CD4-positive, alpha-beta memory T cell (primary cell): Measurements from ENCODE around the gene KIAA1614. TPM values are rescaled to one million over a fixed set of nuclear protein-coding genes. Genes with fewer than 3 reads are reported as not detected.
"Not testable (repeated sequence)": the region's sequence is repeated elsewhere in the genome, so short reads cannot be mapped to it uniquely, and the experiment has no call there.

ENCODE experiments used
- CTCF ChIA-PET: fragments of 350-600 bp; sonication (Branson Sonifier 250); formaldehyde crosslinking; loops from one replicate; lab custom pipeline; 2021; ENCODE audit warnings: inconsistent platforms; ENCODE audit not compliant: partially characterized antibody; lab: Charles Lee
- POLR2A ChIA-PET: fragments of 350-600 bp; sonication (Branson Sonifier 250); formaldehyde crosslinking; loops from one replicate; lab custom pipeline; 2021; ENCODE audit not compliant: partially characterized antibody; lab: Charles Lee
- DNase-seq, 5 donors: peaks; one replicate each; pipeline versions ENCODE4 v3.0.0 to v3.0.0-alpha.2; 2020 to 2022; ENCODE audit warnings: mixed read lengths in 1 of 5
- H3K27ac ChIP-seq: one replicate; pipeline ENCODE4 v1.7.0; 2013; ENCODE audit warnings: low read depth, low read length
- H3K27me3 ChIP-seq: 2 replicates; pipeline ENCODE4 v1.7.0; 2013; ENCODE audit warnings: mild to moderate bottlenecking, low read length, moderate library complexity; ENCODE audit not compliant: insufficient read depth
- H3K36me3 ChIP-seq: 2 replicates; pipeline ENCODE4 v1.7.0; 2013; ENCODE audit warnings: mild to moderate bottlenecking, low read length, moderate library complexity; ENCODE audit not compliant: insufficient read depth
- H3K4me1 ChIP-seq: 2 replicates; pipeline ENCODE4 v1.7.0; 2013; ENCODE audit warnings: mild to moderate bottlenecking, low read length, moderate library complexity; ENCODE audit not compliant: insufficient read depth
- H3K4me3 ChIP-seq, 2 donors: one replicate each; pipeline ENCODE4 v1.7.0; 2013; ENCODE audit warnings: low read length in 2 of 2, mild to moderate bottlenecking in 1 of 2
- H3K9me3 ChIP-seq, 2 donors: one replicate each; pipeline ENCODE4 v1.7.0; 2013; ENCODE audit warnings: low read length in 2 of 2, control low read depth in 1 of 2; ENCODE audit not compliant: control insufficient read depth in 1 of 2
- H3K27ac Mint-ChIP-seq, 7 donors: one replicate each; pipeline ENCODE4 v1.8.0; 2020 to 2021; ENCODE audit warnings: mixed read lengths in 7 of 7, mild to moderate bottlenecking in 6 of 7, inconsistent platforms in 3 of 7, moderate library complexity in 3 of 7
- H3K27me3 Mint-ChIP-seq, 2 donors: one replicate each; pipeline ENCODE4 v1.8.0; 2020 to 2021; ENCODE audit warnings: mixed read lengths in 2 of 2
- H3K36me3 Mint-ChIP-seq, 2 donors: one replicate each; pipeline ENCODE4 v1.8.0; 2020 to 2021; ENCODE audit warnings: mixed read lengths in 2 of 2, inconsistent platforms in 1 of 2, mild to moderate bottlenecking in 1 of 2
- H3K4me1 Mint-ChIP-seq, 4 donors: one replicate each; pipeline ENCODE4 v1.8.0; 2020 to 2021; ENCODE audit warnings: mixed read lengths in 4 of 4, mild to moderate bottlenecking in 1 of 4
- H3K4me3 Mint-ChIP-seq, 8 donors: one replicate each; pipeline ENCODE4 v1.8.0; 2020 to 2021; ENCODE audit warnings: mixed read lengths in 8 of 8, mild to moderate bottlenecking in 7 of 8, moderate library complexity in 6 of 8, inconsistent platforms in 3 of 8
- H3K9me3 Mint-ChIP-seq, 8 donors: one replicate each; pipeline ENCODE4 v1.8.0; 2020 to 2021; ENCODE audit warnings: mixed read lengths in 8 of 8, mild to moderate bottlenecking in 5 of 8, inconsistent platforms in 3 of 8, moderate library complexity in 1 of 8
- intact Hi-C: fragments of 100-400 bp; cut with micrococcal nuclease; formaldehyde crosslinking; loops from one replicate; pipeline ENCODE4 v1.15.1; 2023
- polyA plus RNA-seq, 2 donors: library from polyadenylated mRNA; unstranded; fragments of 300-500 nt; fragmentation: Illumina TruSeq; gene quantifications; one replicate each; pipeline ENCODE4 v1.2.3, GENCODE V29; 2021
- total RNA-seq, 2 experiments: library from RNA; stranded (reverse); gene quantifications; one replicate each; pipeline ENCODE4 v1.2.3, GENCODE V29; 2021

Gene KIAA1614
- total and polyA plus RNA-seq, 4 experiments from 2014 or later: 0.12 to 0.61 TPM; not detected in 2

GRCh38 chr1:180966744-180967536, 54.2 kb downstream of the KIAA1614 start:
- H3K4me1 ChIP-seq: no peaks in the 10 kb centered on the region
- H3K4me3 Mint-ChIP-seq: no peak overlapping the region
- no peak overlapping the region for H3K27ac ChIP-seq
- no peaks in the 10 kb centered on the region for H3K27me3 Mint-ChIP-seq
- ChIA-PET CTCF (interaction anchor here (0.6 to 1.0 kb wide), 2 partner anchors 12 to 195 kb away, joined by 3 to 5 read pairs; no protein-coding TSS in a partner anchor), POLR2A (no interaction called here)
- no peaks in the 10 kb centered on the region for H3K9me3 ChIP-seq
- peak overlapping the region in 3 of 7 donors; percentile 34 to 69 (median 46) for H3K27ac Mint-ChIP-seq
- peaks cover 3 to 8% (median 4%) of the 10 kb centered on the region in 4 donors for H3K4me1 Mint-ChIP-seq
- peaks cover 7% of the 10 kb centered on the region for H3K36me3 ChIP-seq
- no peaks in the 10 kb centered on the region for H3K9me3 Mint-ChIP-seq
- H3K27me3 ChIP-seq: no peaks in the 10 kb centered on the region
- no peak overlapping the region for H3K4me3 ChIP-seq
- H3K36me3 Mint-ChIP-seq: peaks cover 37 to 57% of the 10 kb centered on the region in 2 donors
- DNase-seq: no peak
- intact Hi-C loops: no loop called here

GRCh38 chr1:180967558-180967957, 54.9 kb downstream of the KIAA1614 start:
- no peaks in the 10 kb centered on the region for H3K9me3 Mint-ChIP-seq
- H3K4me3 Mint-ChIP-seq: no peak overlapping the region

GRCh38 chr1:180968834-180969233, 56.1 kb downstream of the KIAA1614 start:
- H3K36me3 Mint-ChIP-seq: peaks cover 54 to 74% of the 10 kb centered on the region in 2 donors
- H3K27me3 Mint-ChIP-seq, H3K9me3 Mint-ChIP-seq, H3K27ac Mint-ChIP-seq, H3K4me1 Mint-ChIP-seq, DNase-seq, CTCF ChIA-PET, H3K27ac ChIP-seq, intact Hi-C loops, H3K4me1 ChIP-seq, H3K4me3 Mint-ChIP-seq, H3K9me3 ChIP-seq, H3K27me3 ChIP-seq, H3K4me3 ChIP-seq, POLR2A ChIA-PET: not testable (repeated sequence)
- peaks cover 11% of the 10 kb centered on the region for H3K36me3 ChIP-seq

More at GRCh38 chr1:180967558-180967957, 54.9 kb downstream of the KIAA1614 start:
- no peak overlapping the region for H3K27ac Mint-ChIP-seq
- ChIA-PET POLR2A (no interaction called here), CTCF (no interaction called here)
- intact Hi-C loops: no loop called here
- no peaks in the 10 kb centered on the region for H3K27me3 ChIP-seq
- H3K4me1 ChIP-seq: no peaks in the 10 kb centered on the region
- no peak overlapping the region for H3K27ac ChIP-seq
- H3K4me3 ChIP-seq: no peak overlapping the region
- H3K4me1 Mint-ChIP-seq: peaks cover 3 to 8% (median 4%) of the 10 kb centered on the region in 4 donors
- H3K36me3 Mint-ChIP-seq: peaks cover 42 to 62% of the 10 kb centered on the region in 2 donors
- no peak for DNase-seq
- H3K9me3 ChIP-seq: no peaks in the 10 kb centered on the region
- H3K36me3 ChIP-seq: peaks cover 11% of the 10 kb centered on the region
- no peaks in the 10 kb centered on the region for H3K27me3 Mint-ChIP-seq

GRCh38 chr1:180969434-180969833, 56.7 kb downstream of the KIAA1614 start:
- H3K9me3 ChIP-seq: no peaks in the 10 kb centered on the region
- Mint-ChIP-seq H3K27ac (no peak overlapping the region), H3K27me3 (no peaks in the 10 kb centered on the region), H3K9me3 (no peaks in the 10 kb centered on the region), H3K4me3 (no peak overlapping the region), H3K36me3 (peaks cover 57 to 78% of the 10 kb centered on the region in 2 donors), H3K4me1 (peaks cover 3 to 8% (median 5%) of the 10 kb centered on the region in 4 donors)
- intact Hi-C loops: no loop called here
- no peaks in the 10 kb centered on the region for H3K27me3 ChIP-seq
- DNase-seq: no peak
- peaks cover 11% of the 10 kb centered on the region for H3K36me3 ChIP-seq
- H3K4me3 ChIP-seq: no peak overlapping the region
- H3K4me1 ChIP-seq: no peaks in the 10 kb centered on the region
- POLR2A ChIA-PET: no interaction called here
- CTCF ChIA-PET: no interaction called here
- no peak overlapping the region for H3K27ac ChIP-seq

GRCh38 chr1:180970333-180971079, 57.8 kb downstream of the KIAA1614 start:
- Histone ChIP-seq H3K27ac (no peak overlapping the region), H3K9me3 (no peaks in the 10 kb centered on the region), H3K27me3 (no peaks in the 10 kb centered on the region), H3K4me3 (no peak overlapping the region), H3K36me3 (peaks cover 12% of the 10 kb centered on the region), H3K4me1 (peaks cover 9% of the 10 kb centered on the region)
- Mint-ChIP-seq H3K27ac (no peak overlapping the region), H3K27me3 (no peaks in the 10 kb centered on the region), H3K9me3 (no peaks in the 10 kb centered on the region), H3K36me3 (peaks cover 64 to 81% of the 10 kb centered on the region in 2 donors), H3K4me1 (peaks cover 8 to 12% (median 11%) of the 10 kb centered on the region in 4 donors), H3K4me3 (no peak overlapping the region)
- POLR2A ChIA-PET: no interaction called here
- intact Hi-C loops: no loop called here
- CTCF ChIA-PET: no interaction called here
- no peak for DNase-seq

- POLR2A ChIA-PET: no interaction called here
- CTCF ChIA-PET: no interaction called here
- Mint-ChIP-seq H3K36me3 (peaks cover 71 to 84% of the 10 kb centered on the region in 2 donors), H3K27me3 (no peaks in the 10 kb centered on the region), H3K4me3 (no peak overlapping the region), H3K27ac (peak overlapping the region in 2 of 7 donors; percentile 20 to 41), H3K9me3 (no peaks in the 10 kb centered on the region), H3K4me1 (peaks cover 16 to 20% (median 20%) of the 10 kb centered on the region in 4 donors)
- no peaks in the 10 kb centered on the region for H3K9me3 ChIP-seq
- no peak overlapping the region for H3K27ac ChIP-seq
- H3K4me3 ChIP-seq: no peak overlapping the region
- intact Hi-C loops: no loop called here
- peaks cover 22% of the 10 kb centered on the region for H3K36me3 ChIP-seq
- H3K27me3 ChIP-seq: no peaks in the 10 kb centered on the region
- no peak for DNase-seq
- H3K4me1 ChIP-seq: peaks cover 17% of the 10 kb centered on the region
These were observed 58.7 kb downstream of the KIAA1614 start for GRCh38 chr1:180971273-180971997.
